Pancreas (tissue), 10 donors: ENCODE measurements around the gene GPR84. TPM values are rescaled to one million over a fixed set of nuclear protein-coding genes. Genes with fewer than 3 reads are reported as not detected.

ENCODE experiments used
- ATAC-seq, 4 donors: fragments of 200-7000 bp; cut with Tn5 transposase; one replicate each; pipeline versions ENCODE4 v1.8.0 to v1.9.1; 2020; ENCODE audit warnings: mild to moderate bottlenecking in 4 of 4, moderate library complexity in 4 of 4
- DNase-seq, 6 donors: peaks; one replicate each; pipeline ENCODE4 v3.0.0-alpha.2; 2020
- FAIRE-seq: peaks from 2 replicates; lab custom pipeline; 2012; peaks lifted over from hg19 to GRCh38; lab: Jason Lieb, UNC
- H3K27ac ChIP-seq, 4 donors: fragments of 200-600 bp; sonication (generic); 1 replicate in 3 of 4; 2 replicates in 1 of 4; pipeline versions ENCODE4 v1.5.0 to v1.8.0; 2020
- H3K27me3 ChIP-seq, 4 donors: fragments of 200-600 bp; one replicate each; pipeline ENCODE4 v1.8.0; 2021
- H3K36me3 ChIP-seq, 3 donors: fragments of 200-600 bp; sonication (generic) in 1 of 3; one replicate each; pipeline versions ENCODE4 v1.5.0 to v1.8.0; 2020 to 2021
- H3K4me1 ChIP-seq, 3 donors: fragments of 200-600 bp; one replicate each; pipeline ENCODE4 v1.8.0; 2021
- H3K4me3 ChIP-seq, 4 donors: fragments of 200-600 bp; sonication (generic) in 2 of 4; one replicate each; pipeline versions ENCODE4 v1.5.0 to v1.8.0; 2020 to 2021
- H3K9me3 ChIP-seq, 4 donors: fragments of 200-600 bp; one replicate each; pipeline ENCODE4 v1.8.0; 2021
- WGBS, 2 donors: extraction: QIAGEN DNeasy Blood & Tissue Kit; methylation state at CpG; one replicate each; pipeline ENCODE4 v1.1.7; 2013; 5-methylcytosine and 5-hydroxymethylcytosine counted together
- intact Hi-C, 3 donors: fragments of 100-400 bp; cut with DNase I; formaldehyde crosslinking; loops; one replicate each; pipeline versions ENCODE4 v1.11.1 to v1.14.2; 2022
- polyA plus RNA-seq, 2 donors: library from polyadenylated mRNA; stranded (reverse); fragments of 200-250 nt; gene quantifications; one replicate each; pipeline ENCODE4 v1.2.3, GENCODE V29; 2013
- total RNA-seq, 6 donors: library from RNA; stranded (reverse); fragmentation: NEBNext Ultra II Directional in 4 of 6; extraction: Animal tissue kit (Norgen Biotek cat#: 25700) in 4 of 6; gene quantifications; one replicate each; pipeline versions ENCODE4 v1.2.1 to v1.2.4, GENCODE V29; 2021 to 2023
- TF ChIP-seq, protein P1 (sequence below), 4 donors: fragments of 200-600 bp; sonication (generic) in 3 of 4; IDR thresholded peaks; one replicate each; pipeline versions ENCODE4 v1.5.0 to v1.8.0; 2021; ENCODE audit warnings: antibody characterized with exemption in 4 of 4
- donor health status: healthy with polysubstance abuse.
- donor health status: DM: no; HTN: no; CAD: no; lungs with moderate emphysema.
- donor health status: DM: no; HTN: no; CAD: no.
- donor health status: control.
- donor health status: control.
- donor health status: Bipolar disorder and iron deficiency.
- donor health status: DM: yes; HTN: yes; CAD: no.
- donor health status: DM: no; HTN: no; CAD: no.
- donor health status: DM: no; HTN: no; CAD: no.
- donor health status: DM: yes; HTN: yes; CAD: no.

GPR84 gene
- total and polyA plus RNA-seq, 8 donors, result 0.09 to 0.87 (median 0.39) TPM; not detected in 2

- DNase-seq (no peak), ATAC-seq (no peak), FAIRE-seq (no peak)
- H3K27ac ChIP-seq, result no peak overlapping the region
- intact Hi-C loops, result no loop called here
- TF ChIP-seq, protein P1, sequence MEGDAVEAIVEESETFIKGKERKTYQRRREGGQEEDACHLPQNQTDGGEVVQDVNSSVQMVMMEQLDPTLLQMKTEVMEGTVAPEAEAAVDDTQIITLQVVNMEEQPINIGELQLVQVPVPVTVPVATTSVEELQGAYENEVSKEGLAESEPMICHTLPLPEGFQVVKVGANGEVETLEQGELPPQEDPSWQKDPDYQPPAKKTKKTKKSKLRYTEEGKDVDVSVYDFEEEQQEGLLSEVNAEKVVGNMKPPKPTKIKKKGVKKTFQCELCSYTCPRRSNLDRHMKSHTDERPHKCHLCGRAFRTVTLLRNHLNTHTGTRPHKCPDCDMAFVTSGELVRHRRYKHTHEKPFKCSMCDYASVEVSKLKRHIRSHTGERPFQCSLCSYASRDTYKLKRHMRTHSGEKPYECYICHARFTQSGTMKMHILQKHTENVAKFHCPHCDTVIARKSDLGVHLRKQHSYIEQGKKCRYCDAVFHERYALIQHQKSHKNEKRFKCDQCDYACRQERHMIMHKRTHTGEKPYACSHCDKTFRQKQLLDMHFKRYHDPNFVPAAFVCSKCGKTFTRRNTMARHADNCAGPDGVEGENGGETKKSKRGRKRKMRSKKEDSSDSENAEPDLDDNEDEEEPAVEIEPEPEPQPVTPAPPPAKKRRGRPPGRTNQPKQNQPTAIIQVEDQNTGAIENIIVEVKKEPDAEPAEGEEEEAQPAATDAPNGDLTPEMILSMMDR (IDR thresholded peaks at IDR 0.05), result no peak
- no peaks in the 10 kb centered on the region for H3K9me3 ChIP-seq
- peaks cover 11 to 21% (median 15%) of the 10 kb centered on the region in 3 donors for H3K4me1 ChIP-seq
- WGBS, 2 donors, result 61 to 67% methylated on average over 9 of the region's 9 CpGs
- peaks cover 3 to 56% (median 32%) of the 10 kb centered on the region in 3 donors for H3K36me3 ChIP-seq
- no peak overlapping the region for H3K4me3 ChIP-seq
- H3K27me3 ChIP-seq, result no peaks in the 10 kb centered on the region
Observed at GRCh38 chr12:54341378-54342300, 22.6 kb downstream of the GPR84 start.

DNA sequence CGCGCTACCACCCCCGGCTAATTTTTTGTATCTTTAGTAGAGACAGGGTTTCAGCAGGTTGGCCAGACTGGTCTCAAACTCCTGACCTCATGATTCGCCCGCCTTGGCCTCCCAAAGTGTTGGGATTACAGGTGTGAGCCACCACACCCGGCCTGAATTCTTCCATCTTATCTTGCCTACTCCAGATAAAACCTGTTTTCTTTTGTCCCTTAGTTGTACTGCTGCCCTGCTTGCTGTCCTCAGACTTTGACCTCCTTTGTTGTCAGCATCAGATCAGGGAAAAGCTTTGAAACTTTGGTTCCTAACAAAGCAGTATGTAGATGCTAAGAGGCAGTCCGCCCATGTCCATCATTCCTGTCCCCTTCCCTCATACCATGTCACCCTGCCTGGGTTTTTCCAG is 23.4 kb downstream of the GPR84 start:
- Histone ChIP-seq H3K9me3 (no peaks in the 10 kb centered on the region), H3K27me3 (no peaks in the 10 kb centered on the region), H3K36me3 (peaks cover 3 to 53% (median 32%) of the 10 kb centered on the region in 3 donors), H3K4me3 (no peak overlapping the region), H3K4me1 (peaks cover 11 to 26% (median 17%) of the 10 kb centered on the region in 3 donors), H3K27ac (no peak overlapping the region)
- ATAC-seq (no peak), DNase-seq (no peak), FAIRE-seq (no peak)
- intact Hi-C loops, result no loop called here
- TF ChIP-seq, protein P1 (IDR thresholded peaks at IDR 0.05), result no peak
- WGBS, 2 donors, result 72 to 77% methylated on average over 7 of the region's 7 CpGs

GRCh38 chr12:54338698-54339296 is 25.5 kb downstream of the GPR84 start:
- no peak overlapping the region for H3K27ac ChIP-seq
- DNase-seq, result no peak
- 68 to 71% methylated on average over 4 of the region's 4 CpGs for WGBS, 2 donors
- no peak for ATAC-seq
- intact Hi-C loops, result no loop called here
- H3K9me3 ChIP-seq, result no peaks in the 10 kb centered on the region
- FAIRE-seq, result no peak
- TF ChIP-seq, protein P1 (IDR thresholded peaks at IDR 0.05), result no peak
- H3K4me1 ChIP-seq, result peaks cover 11 to 30% (median 17%) of the 10 kb centered on the region in 3 donors
- H3K36me3 ChIP-seq, result peaks cover 0 to 33% (median 18%) of the 10 kb centered on the region in 3 donors
- H3K4me3 ChIP-seq, result no peak overlapping the region
- H3K27me3 ChIP-seq, result no peaks in the 10 kb centered on the region

GRCh38 chr12:54337854-54338650 is 26.2 kb downstream of the GPR84 start:
- Histone ChIP-seq H3K27me3 (no peaks in the 10 kb centered on the region), H3K9me3 (no peaks in the 10 kb centered on the region), H3K27ac (peak overlapping the region in 2 of 4 donors; percentile 51 to 53), H3K4me3 (no peak overlapping the region), H3K36me3 (peaks cover 0 to 25% (median 12%) of the 10 kb centered on the region in 3 donors), H3K4me1 (peaks cover 11 to 30% (median 17%) of the 10 kb centered on the region in 3 donors)
- FAIRE-seq (no peak), DNase-seq (peak in 1 of 6 donors; percentile 52), ATAC-seq (peak; percentile 36 to 67 (median 57))
- 37 to 46% methylated on average over 3 of the region's 3 CpGs for WGBS, 2 donors
- intact Hi-C loops, result no loop called here
- TF ChIP-seq, protein P1 (IDR thresholded peaks at IDR 0.05), result no peak
